CD4-positive, alpha-beta T cell (primary cell): Measurements from ENCODE around the gene VWA8. TPM values are rescaled to one million over a fixed set of nuclear protein-coding genes. Genes with fewer than 3 reads are reported as not detected.

Experiments
- ATAC-seq: fragments of 200-7000 bp; cut with Tn5 transposase; one replicate; pipeline ENCODE4 v1.10.0; 2022; ENCODE audit warnings: mild to moderate bottlenecking; ENCODE audit not compliant: poor library complexity
- CTCF ChIA-PET: fragments of 350-600 bp; sonication (Branson Sonifier 250); formaldehyde crosslinking; loops from one replicate; lab custom pipeline; 2021; ENCODE audit warnings: antibody characterized with exemption, inconsistent platforms; lab: Charles Lee
- POLR2A ChIA-PET: fragments of 350-600 bp; sonication (Branson Sonifier 250); formaldehyde crosslinking; loops from one replicate; lab custom pipeline; 2021; ENCODE audit warnings: antibody characterized with exemption, inconsistent platforms; lab: Charles Lee
- DNase-seq, 14 experiments: peaks; one replicate each; pipeline ENCODE4 v3.0.0-alpha.2; 2013 to 2020; ENCODE audit warnings: mixed read lengths in 2 of 14
- H3K27ac ChIP-seq, 2 donors: one replicate each; pipeline versions ENCODE4 v1.5.1 to v1.7.0; 2013; ENCODE audit warnings: low read length in 2 of 2, low read depth in 1 of 2, mild to moderate bottlenecking in 1 of 2
- H3K27me3 ChIP-seq, 2 experiments: 1 replicate in 1 of 2; 2 replicates in 1 of 2; pipeline versions ENCODE4 v1.6.1 to v1.7.0; 2013; ENCODE audit warnings: low read length in 2 of 2, control low read depth in 1 of 2, mild to moderate bottlenecking in 1 of 2, moderate library complexity in 1 of 2; ENCODE audit not compliant: insufficient read depth in 2 of 2, control insufficient read depth in 1 of 2
- H3K36me3 ChIP-seq: one replicate; pipeline ENCODE4 v1.6.1; 2013; ENCODE audit warnings: low read length, control low read depth; ENCODE audit not compliant: insufficient read depth
- H3K4me1 ChIP-seq: one replicate; pipeline ENCODE4 v1.6.1; 2013; ENCODE audit warnings: low read length, control low read depth; ENCODE audit not compliant: insufficient read depth
- H3K4me3 ChIP-seq: one replicate; pipeline ENCODE4 v1.5.1; 2013; ENCODE audit warnings: mild to moderate bottlenecking, low read length, moderate library complexity
- H3K9me3 ChIP-seq, 2 experiments: 1 replicate in 1 of 2; 2 replicates in 1 of 2; pipeline versions ENCODE4 v1.6.1 to v1.7.0; 2013; ENCODE audit warnings: low read length in 2 of 2, mild to moderate bottlenecking in 2 of 2, control low read depth in 1 of 2, moderate library complexity in 1 of 2; ENCODE audit not compliant: control insufficient read depth in 1 of 2, insufficient read depth in 1 of 2
- H3K27ac Mint-ChIP-seq: one replicate; pipeline ENCODE4 v1.8.0; 2020; ENCODE audit warnings: mixed read lengths
- H3K27me3 Mint-ChIP-seq: one replicate; pipeline ENCODE4 v1.8.0; 2021; ENCODE audit warnings: mixed read lengths
- H3K36me3 Mint-ChIP-seq: one replicate; pipeline ENCODE4 v1.8.0; 2021; ENCODE audit warnings: low read depth, mixed read lengths
- H3K4me1 Mint-ChIP-seq: one replicate; pipeline ENCODE4 v1.8.0; 2021; ENCODE audit warnings: low read depth, mixed read lengths
- H3K4me3 Mint-ChIP-seq: one replicate; pipeline ENCODE4 v1.8.0; 2020; ENCODE audit warnings: mild to moderate bottlenecking, mixed read lengths
- H3K9me3 Mint-ChIP-seq: one replicate; pipeline ENCODE4 v1.8.0; 2020; ENCODE audit warnings: mixed read lengths
- intact Hi-C, 2 experiments: fragments of 100-400 bp; cut with DNase I in 1 of 2; cut with micrococcal nuclease in 1 of 2; formaldehyde crosslinking; loops; one replicate each; pipeline versions ENCODE4 v1.15.1 to v1.9.0; 2023 to 2025; cut with DNase I, micrococcal nuclease
- total RNA-seq, 174 experiments: library from RNA in 2 of 174; stranded (reverse) in 2 of 174; gene quantifications; one replicate each; pipeline ENCODE4 v1.2.3 and lab custom pipeline; 2021 to 2026
- TF ChIP-seq, protein P1 (sequence below): fragments of 200-600 bp; IDR thresholded peaks from one replicate; pipeline ENCODE4 v1.8.0; 2022; ENCODE audit warnings: antibody characterized with exemption, mild to moderate bottlenecking

The VWA8 gene
- total RNA-seq, 2 experiments from 2014 or later, result 18.7 to 19.0 TPM

DNA sequence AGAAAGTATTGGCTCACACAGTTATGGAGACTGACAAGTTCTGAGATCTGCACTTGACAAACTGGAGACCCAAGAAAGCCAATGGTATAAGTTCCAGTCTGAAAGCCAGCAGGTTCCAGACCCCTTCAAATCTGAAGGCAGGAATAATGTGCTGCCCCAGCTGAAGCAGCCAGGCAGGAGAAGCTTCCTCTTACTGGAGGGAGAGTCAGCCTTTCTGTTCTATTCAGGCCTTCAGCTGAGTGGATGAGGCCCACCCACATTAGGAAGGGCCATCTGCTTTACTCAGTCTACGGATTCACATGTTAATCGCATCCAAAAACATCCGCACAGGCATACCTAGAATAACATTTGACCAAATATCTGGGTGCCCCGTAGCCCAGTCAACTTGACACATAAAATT lies 8.2 kb upstream of the VWA8 start:
- no peaks in the 10 kb centered on the region for H3K9me3 Mint-ChIP-seq
- no peak overlapping the region for H3K27ac Mint-ChIP-seq
- DNase-seq, result no peak
- intact Hi-C loops, result no loop called here
- no peak overlapping the region for H3K4me3 Mint-ChIP-seq
- H3K36me3 Mint-ChIP-seq, result no peaks in the 10 kb centered on the region
- POLR2A ChIA-PET, result interaction anchor here (0.6 kb wide), 1 partner anchor 303 kb away, joined by 4 read pairs; the partner anchor contains the start of gene AKAP11
- no peaks in the 10 kb centered on the region for H3K27me3 Mint-ChIP-seq
- no peak for ATAC-seq
- Histone ChIP-seq H3K4me3 (no peak overlapping the region), H3K9me3 (no peaks in the 10 kb centered on the region), H3K27me3 (no peaks in the 10 kb centered on the region), H3K36me3 (no peaks in the 10 kb centered on the region), H3K27ac (no peak overlapping the region), H3K4me1 (peaks cover 14% of the 10 kb centered on the region)
- peaks cover 10% of the 10 kb centered on the region for H3K4me1 Mint-ChIP-seq
- TF ChIP-seq, protein P1, sequence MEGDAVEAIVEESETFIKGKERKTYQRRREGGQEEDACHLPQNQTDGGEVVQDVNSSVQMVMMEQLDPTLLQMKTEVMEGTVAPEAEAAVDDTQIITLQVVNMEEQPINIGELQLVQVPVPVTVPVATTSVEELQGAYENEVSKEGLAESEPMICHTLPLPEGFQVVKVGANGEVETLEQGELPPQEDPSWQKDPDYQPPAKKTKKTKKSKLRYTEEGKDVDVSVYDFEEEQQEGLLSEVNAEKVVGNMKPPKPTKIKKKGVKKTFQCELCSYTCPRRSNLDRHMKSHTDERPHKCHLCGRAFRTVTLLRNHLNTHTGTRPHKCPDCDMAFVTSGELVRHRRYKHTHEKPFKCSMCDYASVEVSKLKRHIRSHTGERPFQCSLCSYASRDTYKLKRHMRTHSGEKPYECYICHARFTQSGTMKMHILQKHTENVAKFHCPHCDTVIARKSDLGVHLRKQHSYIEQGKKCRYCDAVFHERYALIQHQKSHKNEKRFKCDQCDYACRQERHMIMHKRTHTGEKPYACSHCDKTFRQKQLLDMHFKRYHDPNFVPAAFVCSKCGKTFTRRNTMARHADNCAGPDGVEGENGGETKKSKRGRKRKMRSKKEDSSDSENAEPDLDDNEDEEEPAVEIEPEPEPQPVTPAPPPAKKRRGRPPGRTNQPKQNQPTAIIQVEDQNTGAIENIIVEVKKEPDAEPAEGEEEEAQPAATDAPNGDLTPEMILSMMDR, result no peak
- CTCF ChIA-PET, result no interaction called here

DNA sequence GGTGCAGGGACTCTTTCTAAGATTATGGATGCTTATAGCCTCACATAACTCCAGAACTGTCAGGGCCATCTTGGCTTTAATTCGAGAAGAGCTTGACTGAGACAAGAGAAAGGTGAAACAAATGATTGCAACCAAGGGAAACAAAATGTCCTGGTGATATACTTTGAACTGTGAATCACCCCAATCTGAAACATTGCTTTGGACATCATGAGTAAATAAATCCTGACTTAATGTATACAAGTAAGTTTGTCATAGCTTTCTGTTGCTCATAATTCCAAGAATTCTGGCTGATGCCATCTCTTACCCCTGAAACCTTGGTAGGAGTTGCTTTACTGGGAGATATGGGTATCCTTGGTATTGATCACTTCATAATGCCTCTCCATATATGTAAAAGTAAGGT lies 5.8 kb upstream of the VWA8 start:
- Mint-ChIP-seq H3K4me3 (no peak overlapping the region), H3K36me3 (no peaks in the 10 kb centered on the region), H3K4me1 (peaks cover 8% of the 10 kb centered on the region), H3K27ac (no peak overlapping the region), H3K27me3 (no peaks in the 10 kb centered on the region), H3K9me3 (no peaks in the 10 kb centered on the region)
- Histone ChIP-seq H3K27ac (no peak overlapping the region), H3K36me3 (no peaks in the 10 kb centered on the region), H3K4me1 (peaks cover 10% of the 10 kb centered on the region), H3K27me3 (no peaks in the 10 kb centered on the region), H3K9me3 (no peaks in the 10 kb centered on the region), H3K4me3 (no peak overlapping the region)
- TF ChIP-seq, protein P1, result no peak
- CTCF ChIA-PET, result no interaction called here
- POLR2A ChIA-PET, result no interaction called here
- intact Hi-C loops, result no loop called here
- DNase-seq, result no peak
- no peak for ATAC-seq

DNA sequence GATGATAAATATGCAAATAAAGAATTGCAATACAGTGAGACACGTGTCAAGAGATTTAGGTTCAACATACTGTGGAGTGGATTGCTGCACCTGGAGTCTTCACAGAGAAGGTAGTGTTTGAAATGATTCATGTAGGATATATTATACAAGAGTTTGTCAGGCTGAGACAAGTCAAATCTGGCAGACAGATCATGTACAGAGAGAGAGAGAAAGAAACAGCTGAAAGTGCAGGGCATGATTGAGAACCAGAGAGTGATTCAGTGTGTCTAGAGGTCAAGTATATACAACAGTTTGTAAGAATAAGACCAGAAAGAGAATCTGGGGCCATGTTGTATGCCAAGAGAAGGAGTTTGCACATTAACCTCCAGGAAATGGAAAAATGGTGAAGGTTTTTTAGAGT lies 2.1 kb upstream of the VWA8 start:
- DNase-seq (no peak), ATAC-seq (no peak)
- Histone ChIP-seq H3K36me3 (no peaks in the 10 kb centered on the region), H3K27ac (no peak overlapping the region), H3K9me3 (no peaks in the 10 kb centered on the region), H3K27me3 (no peaks in the 10 kb centered on the region), H3K4me3 (no peak overlapping the region), H3K4me1 (peaks cover 21% of the 10 kb centered on the region)
- ChIA-PET POLR2A (interaction anchor here (0.6 to 0.8 kb wide), 3 partner anchors 85 to 872 kb away, joined by 3 to 4 read pairs (median 3); no protein-coding TSS in a partner anchor), CTCF (interaction anchor here (1.5 kb wide), 1 partner anchor 108 kb away, joined by 3 read pairs; no protein-coding TSS in a partner anchor)
- H3K27me3 Mint-ChIP-seq, result no peaks in the 10 kb centered on the region
- no peaks in the 10 kb centered on the region for H3K9me3 Mint-ChIP-seq
- peak overlapping the region; percentile 36 for H3K4me3 Mint-ChIP-seq
- no peaks in the 10 kb centered on the region for H3K36me3 Mint-ChIP-seq
- H3K27ac Mint-ChIP-seq, result peak overlapping the region; percentile 94
- intact Hi-C loops, result loop anchor here (2.0 to 5.0 kb wide), 3 partner anchors 80 to 309 kb away; partner anchors contain the start of genes AKAP11 (in 1 of the 2) and DGKH (in 1 of the 2)
- peaks cover 37% of the 10 kb centered on the region for H3K4me1 Mint-ChIP-seq
- TF ChIP-seq, protein P1, result no peak
